Colon (tissue), 2 donors: ENCODE data around the gene CCNI2.

Experiments used
- FAIRE-seq: peaks from 2 replicates; lab custom pipeline; 2012; peaks lifted over from hg19 to GRCh38; lab: Jason Lieb, UNC
- donor health status: control.
- donor health status: control.

Gene CCNI2

GRCh38 chr5:132765311-132766019 is 18.2 kb downstream of the CCNI2 start:
- FAIRE-seq: no peak

DNA sequence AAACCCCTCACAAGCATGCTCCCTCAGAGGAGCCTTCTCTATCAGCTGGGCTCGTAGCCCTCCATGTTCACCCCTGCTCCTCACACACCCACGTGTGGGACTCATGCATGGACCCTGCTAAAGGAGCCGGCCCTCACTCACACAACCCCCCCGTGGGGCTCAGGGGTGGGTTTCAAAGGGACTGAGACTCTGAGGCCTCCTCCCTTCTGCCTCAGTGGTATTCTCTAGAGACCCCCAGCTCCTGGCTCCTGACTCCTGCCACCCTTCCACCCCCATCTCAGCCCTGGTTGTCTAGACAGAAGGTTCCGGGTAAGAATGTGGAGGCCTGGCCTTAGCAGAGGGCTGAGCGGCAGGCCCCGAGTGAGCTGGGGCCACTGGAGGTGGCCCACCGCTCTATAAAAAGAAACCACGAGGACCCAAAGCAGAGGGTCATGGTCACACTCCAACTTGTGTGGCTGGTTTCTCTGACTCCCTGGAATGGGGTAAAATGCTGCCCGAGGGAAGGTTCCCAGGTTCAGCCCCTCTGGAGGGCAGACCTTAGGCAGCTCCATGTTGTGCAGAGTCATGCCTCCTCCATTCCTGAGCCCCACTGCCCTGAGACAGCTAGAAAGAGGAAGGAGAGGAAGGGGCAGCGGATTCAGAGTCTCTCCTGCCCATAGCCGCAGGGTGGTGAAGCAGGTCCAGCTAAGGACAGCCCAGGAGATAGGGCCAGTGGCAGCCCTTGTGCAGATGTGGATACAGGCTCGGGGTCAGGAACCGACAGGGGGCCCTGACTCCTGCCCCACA is 19.0 kb downstream of the CCNI2 start:
- FAIRE-seq: no peak

DNA sequence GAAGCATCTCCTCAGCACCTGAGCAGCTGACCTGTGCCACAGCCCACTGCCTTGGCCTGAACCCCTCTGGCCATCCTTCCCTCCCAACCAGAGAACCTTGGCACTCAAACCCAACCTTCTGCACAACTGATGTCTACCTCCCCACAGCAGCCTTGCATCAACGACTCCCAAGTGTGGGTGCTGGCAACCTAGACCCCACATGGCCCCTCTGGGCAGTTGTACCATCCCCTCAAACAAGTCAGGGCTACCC is 19.5 kb downstream of the CCNI2 start:
- FAIRE-seq: no peak

GRCh38 chr5:132767150-132767549 is 19.9 kb downstream of the CCNI2 start:
- no peak for FAIRE-seq

DNA sequence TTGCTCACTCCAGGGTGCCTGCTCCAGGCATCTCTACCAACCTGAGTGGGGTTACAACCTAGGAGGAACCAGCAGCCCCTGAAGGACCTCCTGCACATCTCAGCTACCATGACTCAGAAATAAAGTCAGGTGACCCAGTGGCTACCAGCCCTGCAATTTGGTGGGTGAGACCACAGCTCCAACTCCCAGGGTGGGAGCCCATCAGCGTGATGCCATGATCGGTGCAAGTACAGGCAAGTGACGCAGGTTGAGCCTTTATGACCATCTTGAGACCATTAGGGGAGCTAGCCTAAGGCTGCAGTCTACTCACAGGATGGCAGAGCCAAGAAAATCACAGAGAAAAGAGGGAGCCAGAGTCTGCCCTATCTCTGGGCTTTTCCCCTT is 21.3 kb downstream of the CCNI2 start:
- FAIRE-seq: no peak

GRCh38 chr5:132770476-132771159 is 23.4 kb downstream of the CCNI2 start:
- FAIRE-seq: no peak

DNA sequence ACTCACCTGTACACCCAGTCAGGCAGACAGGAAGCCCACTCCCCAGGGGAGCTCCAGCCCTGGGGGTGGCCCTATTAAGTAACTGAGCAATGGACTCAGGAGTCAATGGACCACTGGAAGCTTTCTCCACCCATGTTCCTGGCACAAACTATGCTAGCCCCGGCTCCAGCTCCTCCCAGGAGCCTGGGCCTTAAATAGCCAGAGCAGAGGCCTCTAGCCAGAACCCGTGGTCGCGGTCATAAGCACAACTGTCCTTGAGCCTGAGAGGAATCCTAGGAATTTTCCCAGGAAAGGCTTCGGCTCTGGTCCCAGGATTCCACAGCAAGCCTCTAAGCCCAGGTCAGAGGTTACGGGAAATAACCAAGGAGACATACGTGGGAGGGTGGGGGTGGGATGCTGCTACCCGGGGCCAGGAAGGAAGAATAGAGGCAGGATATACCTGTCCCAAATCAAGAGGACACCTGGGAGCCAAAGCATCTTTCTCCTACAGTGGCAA is 24.3 kb downstream of the CCNI2 start:
- no peak for FAIRE-seq

DNA sequence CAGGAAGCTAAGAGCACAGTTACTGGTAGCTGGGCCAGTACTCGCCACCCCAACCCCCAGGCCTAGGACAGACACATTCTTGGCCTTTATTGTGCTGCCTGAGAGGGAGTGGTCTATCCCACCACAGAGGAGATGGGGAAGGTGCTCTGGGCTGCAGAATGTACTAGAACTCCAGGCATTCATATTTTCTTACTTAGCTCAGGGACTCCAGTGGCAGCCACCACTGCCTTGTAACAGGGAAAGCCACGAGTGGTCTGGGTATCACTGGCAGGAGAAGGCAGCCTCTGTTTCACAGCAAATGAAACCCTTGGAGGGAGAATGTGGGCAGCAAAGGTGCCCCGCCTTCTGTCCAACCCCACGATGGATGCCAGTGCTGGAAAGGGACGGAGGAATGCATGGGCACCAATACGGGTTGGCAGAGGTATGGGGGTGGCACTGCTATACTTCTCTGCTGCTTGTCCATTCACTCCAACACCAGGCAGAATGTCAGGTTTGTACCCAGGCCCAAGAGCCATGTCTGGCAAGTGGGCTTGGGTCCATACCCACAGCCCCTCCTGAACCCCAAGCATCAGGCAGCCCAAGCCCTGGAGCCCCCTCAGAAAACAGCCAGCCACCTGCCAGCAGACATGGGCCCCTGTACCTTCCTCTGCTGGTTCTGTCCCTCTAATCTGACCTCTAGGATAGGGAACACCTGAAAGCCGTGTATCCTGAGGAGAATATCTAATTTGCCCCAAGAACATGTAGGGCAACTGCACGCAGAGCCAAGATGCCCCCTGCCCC is 25.3 kb downstream of the CCNI2 start:
- no peak for FAIRE-seq

- no peak for FAIRE-seq
Measured at GRCh38 chr5:132773114-132773513, 25.9 kb downstream of the CCNI2 start.

DNA sequence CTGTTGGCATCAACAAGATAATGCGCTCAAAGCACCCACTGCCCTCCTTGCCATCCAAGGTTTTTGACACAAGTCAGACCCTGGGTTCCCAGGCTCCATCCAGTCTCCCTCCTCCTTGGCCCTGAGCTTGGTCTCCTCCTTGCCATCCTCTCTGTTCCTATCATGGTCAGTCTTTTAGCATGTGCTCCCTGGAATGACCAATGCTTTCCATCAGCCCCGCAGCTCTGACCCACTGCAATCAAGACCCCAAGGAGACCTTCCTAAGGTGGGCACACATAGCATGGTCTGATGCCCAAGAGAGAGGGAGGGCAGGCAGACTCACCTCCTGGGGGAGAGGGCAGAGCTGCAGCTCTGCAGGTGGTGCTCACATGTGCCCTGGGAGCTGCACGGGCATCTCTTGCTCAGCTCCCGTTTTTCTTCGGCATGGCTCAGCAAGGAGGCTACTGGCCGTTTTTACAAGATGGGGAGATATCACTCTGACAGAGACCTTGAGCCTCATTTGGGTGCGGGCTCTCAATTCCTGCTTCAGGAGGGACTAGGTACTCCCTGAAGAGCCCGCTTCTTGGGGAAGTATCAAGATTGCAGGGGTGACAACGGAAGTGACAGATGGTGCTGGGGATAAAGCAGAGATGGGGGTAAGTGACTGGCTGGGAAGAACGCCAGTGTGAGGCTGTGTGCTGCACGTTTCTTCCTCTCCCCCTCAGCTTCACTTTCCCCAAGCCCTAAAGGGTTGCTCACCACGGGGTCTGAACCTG is 26.6 kb downstream of the CCNI2 start:
- no peak for FAIRE-seq

GRCh38 chr5:132774406-132774805 is 27.2 kb downstream of the CCNI2 start:
- no peak for FAIRE-seq

DNA sequence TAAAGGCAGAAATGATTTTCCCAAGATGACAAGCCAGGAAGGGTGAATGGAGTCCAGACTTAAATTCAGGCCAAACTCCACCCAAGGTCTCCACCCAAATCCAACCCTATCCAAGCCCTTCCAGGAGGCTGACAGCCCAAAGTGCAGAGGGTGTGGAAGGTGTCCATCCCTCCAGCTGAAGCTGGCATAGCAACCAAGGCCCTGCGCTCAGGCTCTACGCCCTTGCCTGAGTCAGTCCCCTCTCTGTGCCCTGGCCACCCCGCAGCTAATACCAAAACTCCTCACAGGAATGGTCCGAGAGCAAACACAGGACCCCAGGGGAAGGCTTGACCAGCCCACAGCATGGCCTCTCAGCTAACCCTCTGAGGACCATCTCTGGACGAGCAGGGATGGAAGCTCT is 27.7 kb downstream of the CCNI2 start:
- no peak for FAIRE-seq

DNA sequence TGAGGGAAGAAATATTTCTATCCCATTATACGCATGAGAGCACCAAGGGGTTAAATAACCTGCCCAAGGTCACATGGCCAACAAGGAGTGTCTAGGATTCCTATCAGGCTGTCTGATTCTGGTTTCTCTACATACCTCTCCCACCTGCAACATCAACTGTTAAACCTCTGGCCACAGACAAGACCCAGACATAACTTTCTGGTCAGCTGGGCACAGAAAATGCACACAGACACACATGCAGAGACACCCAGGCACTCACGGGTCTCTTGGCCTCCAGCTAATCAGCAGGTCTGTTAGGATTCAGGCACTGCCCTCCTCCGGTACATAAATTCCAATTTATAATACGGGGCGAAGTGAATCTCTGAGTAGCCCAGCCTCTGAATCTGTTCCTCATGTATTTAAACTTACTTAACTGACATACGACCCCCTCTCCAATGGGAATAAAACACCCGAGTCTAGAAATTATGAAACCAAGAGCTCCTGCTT is 28.3 kb downstream of the CCNI2 start:
- no peak for FAIRE-seq

GRCh38 chr5:132776131-132776937 is 29.1 kb downstream of the CCNI2 start:
- FAIRE-seq: no peak

DNA sequence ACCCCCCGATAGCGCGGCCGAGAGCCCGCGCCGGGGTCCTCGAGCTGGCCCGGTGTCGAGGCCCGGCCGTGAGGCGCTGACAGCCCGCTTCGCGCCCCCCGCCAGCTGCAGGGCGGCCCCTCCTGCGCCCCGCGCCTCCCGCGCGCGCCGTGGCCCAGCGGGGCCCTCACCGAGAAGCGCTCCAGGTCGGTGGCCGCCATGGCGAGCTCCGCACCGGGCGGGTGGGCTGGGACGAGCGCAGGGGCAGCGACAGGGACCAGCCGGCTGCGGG is 29.6 kb downstream of the CCNI2 start:
- FAIRE-seq: no peak

GRCh38 chr5:132777209-132778069 is 30.2 kb downstream of the CCNI2 start, which contains the start of gene SEPTIN8:
TSS of gene SEPTIN8 (minus strand) at chr5:132777239. CDS start at chr5:132777137, 102 bp downstream.
- no peak for FAIRE-seq

- FAIRE-seq: no peak
Measured at GRCh38 chr5:132778129-132778528, 30.9 kb downstream of the CCNI2 start.

- no peak for FAIRE-seq
Measured at GRCh38 chr5:132778856-132779255, 31.6 kb downstream of the CCNI2 start.

GRCh38 chr5:132779961-132780360 is 32.7 kb downstream of the CCNI2 start:
- no peak for FAIRE-seq

- FAIRE-seq: no peak
Measured at GRCh38 chr5:132780577-132780976, 33.4 kb downstream of the CCNI2 start.
